Astrocyte (in vitro differentiated cells and primary cell): ENCODE data around the gene GALNT7. TPM values are rescaled to one million over a fixed set of nuclear protein-coding genes. Genes with fewer than 3 reads are reported as not detected.

Experiments used
- DNase-seq: peaks from one replicate; pipeline ENCODE4 v3.0.0-alpha.2; 2010; ENCODE audit warnings: low read depth
- FAIRE-seq: peaks from 2 replicates; lab custom pipeline; 2011; peaks lifted over from hg19 to GRCh38; lab: Jason Lieb, UNC
- H2AFZ ChIP-seq: 2 replicates; pipeline ENCODE4 v1.6.0; 2012; ENCODE audit warnings: low read depth, low read length, inconsistent platforms
- H3K27ac ChIP-seq: 2 replicates; pipeline ENCODE4 v1.5.1; 2011; ENCODE audit warnings: low read depth, low read length, inconsistent platforms
- H3K27me3 ChIP-seq: 2 replicates; pipeline ENCODE4 v1.6.0; 2011; ENCODE audit warnings: low read length, inconsistent platforms; ENCODE audit not compliant: insufficient read depth
- H3K36me3 ChIP-seq: 2 replicates; pipeline ENCODE4 v1.5.1; 2011; ENCODE audit warnings: low read length, inconsistent platforms; ENCODE audit not compliant: insufficient read depth
- H3K4me1 ChIP-seq: 2 replicates; pipeline ENCODE4 v1.5.1; 2011; ENCODE audit warnings: low read length, inconsistent platforms; ENCODE audit not compliant: insufficient read depth
- H3K4me2 ChIP-seq: 2 replicates; pipeline ENCODE4 v1.6.0; 2012; ENCODE audit warnings: low read length, inconsistent platforms
- H3K4me3 ChIP-seq: 2 replicates; pipeline ENCODE4 v1.5.1; 2011; ENCODE audit warnings: low read depth, mild to moderate bottlenecking, low read length, inconsistent platforms; ENCODE audit not compliant: insufficient read depth
- H3K79me2 ChIP-seq: 2 replicates; pipeline ENCODE4 v1.6.0; 2012; ENCODE audit warnings: mild to moderate bottlenecking, low read length, inconsistent platforms; ENCODE audit not compliant: insufficient read depth
- H3K9ac ChIP-seq: 2 replicates; pipeline ENCODE4 v1.6.0; 2012; ENCODE audit warnings: mild to moderate bottlenecking, low read length, inconsistent platforms
- H3K9me3 ChIP-seq: 2 replicates; pipeline ENCODE4 v1.5.1; 2012; ENCODE audit warnings: low read depth, mild to moderate bottlenecking, low read length, inconsistent platforms; ENCODE audit not compliant: insufficient read depth
- H4K20me1 ChIP-seq: 2 replicates; pipeline ENCODE4 v1.6.0; 2012; ENCODE audit warnings: low read length, inconsistent platforms; ENCODE audit not compliant: insufficient read depth
- H3K27ac Mint-ChIP-seq: one replicate; pipeline ENCODE4 v1.8.0; 2021; ENCODE audit warnings: mild to moderate bottlenecking, mixed read lengths; ENCODE audit not compliant: unreplicated experiment
- H3K27me3 Mint-ChIP-seq: one replicate; pipeline ENCODE4 v1.8.0; 2021; ENCODE audit warnings: low read depth, mixed read lengths; ENCODE audit not compliant: unreplicated experiment
- H3K36me3 Mint-ChIP-seq: one replicate; pipeline ENCODE4 v1.8.0; 2021; ENCODE audit warnings: low read depth, mixed read lengths; ENCODE audit not compliant: unreplicated experiment
- H3K4me1 Mint-ChIP-seq: one replicate; pipeline ENCODE4 v1.8.0; 2021; ENCODE audit warnings: low read depth, mixed read lengths; ENCODE audit not compliant: unreplicated experiment
- H3K4me3 Mint-ChIP-seq: one replicate; pipeline ENCODE4 v1.8.0; 2021; ENCODE audit warnings: mild to moderate bottlenecking, moderate library complexity, mixed read lengths; ENCODE audit not compliant: unreplicated experiment
- H3K9me3 Mint-ChIP-seq: one replicate; pipeline ENCODE4 v1.8.0; 2021; ENCODE audit warnings: mild to moderate bottlenecking, mixed read lengths; ENCODE audit not compliant: unreplicated experiment
- EZH2 ChIP-seq: IDR thresholded peaks from 2 replicates; pipeline ENCODE4 v1.6.1; 2012; ENCODE audit warnings: mild to moderate bottlenecking, low read length, inconsistent platforms; ENCODE audit not compliant: insufficient read depth
- total RNA-seq: library from RNA; stranded (reverse); gene quantifications from 2 replicates; pipeline ENCODE4 v1.2.1, GENCODE V29; 2021
- TF ChIP-seq, protein P1 (sequence below): IDR thresholded peaks from 2 replicates; pipeline ENCODE4 v1.5.1; 2011; ENCODE audit warnings: low read depth, mild to moderate bottlenecking, inconsistent platforms, low read length, moderate library complexity; ENCODE audit not compliant: insufficient read depth

GALNT7 gene
- total RNA-seq, 1 donor from 2014 or later, result 97.6 TPM

DNA sequence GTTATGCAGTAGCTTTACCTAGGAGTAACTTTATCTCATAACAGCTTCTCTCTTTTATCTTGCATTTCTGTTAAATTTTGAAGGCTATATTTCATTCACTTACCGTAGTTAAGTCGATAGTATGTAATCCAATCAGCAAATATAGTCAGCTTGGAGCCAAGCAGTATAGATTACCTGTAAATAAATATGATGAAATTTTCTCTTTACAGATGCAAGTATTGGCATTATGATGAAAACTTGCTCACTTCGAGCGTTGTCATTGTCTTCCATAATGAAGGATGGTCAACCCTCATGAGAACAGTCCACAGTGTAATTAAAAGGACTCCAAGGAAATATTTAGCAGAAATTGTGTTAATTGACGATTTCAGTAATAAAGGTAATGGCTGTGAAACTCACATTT, 123.3 kb downstream of the GALNT7 start:
- Mint-ChIP-seq H3K4me3 (no peak overlapping the region), H3K27me3 (no peaks in the 10 kb centered on the region), H3K9me3 (no peaks in the 10 kb centered on the region), H3K27ac (no peak overlapping the region), H3K4me1 (peaks cover 12% of the 10 kb centered on the region), H3K36me3 (peaks cover 4% of the 10 kb centered on the region)
- H3K9me3 ChIP-seq, result no peaks in the 10 kb centered on the region
- H3K4me2 ChIP-seq, result no peak overlapping the region
- FAIRE-seq (no peak), DNase-seq (no peak)
- no peaks in the 10 kb centered on the region for H3K4me1 ChIP-seq
- H3K4me3 ChIP-seq, result no peak overlapping the region
- H4K20me1 ChIP-seq, result peaks cover 6% of the 10 kb centered on the region
- no peaks in the 10 kb centered on the region for H3K36me3 ChIP-seq
- no peaks in the 10 kb centered on the region for H3K79me2 ChIP-seq
- H3K9ac ChIP-seq, result no peak overlapping the region
- H2AFZ ChIP-seq, result no peak overlapping the region
- TF ChIP-seq EZH2, result no peak
- TF ChIP-seq, protein P1, sequence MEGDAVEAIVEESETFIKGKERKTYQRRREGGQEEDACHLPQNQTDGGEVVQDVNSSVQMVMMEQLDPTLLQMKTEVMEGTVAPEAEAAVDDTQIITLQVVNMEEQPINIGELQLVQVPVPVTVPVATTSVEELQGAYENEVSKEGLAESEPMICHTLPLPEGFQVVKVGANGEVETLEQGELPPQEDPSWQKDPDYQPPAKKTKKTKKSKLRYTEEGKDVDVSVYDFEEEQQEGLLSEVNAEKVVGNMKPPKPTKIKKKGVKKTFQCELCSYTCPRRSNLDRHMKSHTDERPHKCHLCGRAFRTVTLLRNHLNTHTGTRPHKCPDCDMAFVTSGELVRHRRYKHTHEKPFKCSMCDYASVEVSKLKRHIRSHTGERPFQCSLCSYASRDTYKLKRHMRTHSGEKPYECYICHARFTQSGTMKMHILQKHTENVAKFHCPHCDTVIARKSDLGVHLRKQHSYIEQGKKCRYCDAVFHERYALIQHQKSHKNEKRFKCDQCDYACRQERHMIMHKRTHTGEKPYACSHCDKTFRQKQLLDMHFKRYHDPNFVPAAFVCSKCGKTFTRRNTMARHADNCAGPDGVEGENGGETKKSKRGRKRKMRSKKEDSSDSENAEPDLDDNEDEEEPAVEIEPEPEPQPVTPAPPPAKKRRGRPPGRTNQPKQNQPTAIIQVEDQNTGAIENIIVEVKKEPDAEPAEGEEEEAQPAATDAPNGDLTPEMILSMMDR, result no peak
- no peaks in the 10 kb centered on the region for H3K27me3 ChIP-seq
- H3K27ac ChIP-seq, result no peak overlapping the region

DNA sequence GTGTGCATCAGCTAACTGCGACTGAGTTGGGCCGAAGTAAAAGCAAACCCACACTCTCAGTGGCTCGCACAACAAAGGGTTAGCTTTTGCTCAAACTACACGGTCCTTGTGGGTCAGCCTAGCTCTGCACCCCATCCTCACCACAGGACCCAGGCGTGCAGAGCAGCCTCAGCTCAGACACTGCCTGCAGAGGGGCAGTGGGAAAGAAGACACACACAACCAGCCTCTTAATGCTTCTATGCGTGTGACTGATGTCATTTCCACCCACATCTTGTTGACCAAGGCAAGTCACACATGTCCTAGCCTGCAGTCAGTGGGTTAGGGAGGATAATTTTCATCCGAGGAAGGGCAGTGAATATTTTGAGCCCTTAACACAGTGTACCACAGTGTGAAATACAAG, 125.1 kb downstream of the GALNT7 start:
- Histone ChIP-seq H2AFZ (no peak overlapping the region), H3K4me3 (no peak overlapping the region), H3K4me1 (no peaks in the 10 kb centered on the region), H3K9ac (no peak overlapping the region), H3K79me2 (no peaks in the 10 kb centered on the region), H4K20me1 (peaks cover 3% of the 10 kb centered on the region), H3K27me3 (no peaks in the 10 kb centered on the region), H3K9me3 (no peaks in the 10 kb centered on the region), H3K4me2 (no peak overlapping the region), H3K36me3 (no peaks in the 10 kb centered on the region), H3K27ac (no peak overlapping the region)
- H3K9me3 Mint-ChIP-seq, result no peaks in the 10 kb centered on the region
- H3K36me3 Mint-ChIP-seq, result no peaks in the 10 kb centered on the region
- no peaks in the 10 kb centered on the region for H3K27me3 Mint-ChIP-seq
- no peak overlapping the region for H3K27ac Mint-ChIP-seq
- peaks cover 14% of the 10 kb centered on the region for H3K4me1 Mint-ChIP-seq
- no peak overlapping the region for H3K4me3 Mint-ChIP-seq
- TF ChIP-seq EZH2, result no peak
- TF ChIP-seq, protein P1, result no peak
- no peak for FAIRE-seq
- no peak for DNase-seq

DNA sequence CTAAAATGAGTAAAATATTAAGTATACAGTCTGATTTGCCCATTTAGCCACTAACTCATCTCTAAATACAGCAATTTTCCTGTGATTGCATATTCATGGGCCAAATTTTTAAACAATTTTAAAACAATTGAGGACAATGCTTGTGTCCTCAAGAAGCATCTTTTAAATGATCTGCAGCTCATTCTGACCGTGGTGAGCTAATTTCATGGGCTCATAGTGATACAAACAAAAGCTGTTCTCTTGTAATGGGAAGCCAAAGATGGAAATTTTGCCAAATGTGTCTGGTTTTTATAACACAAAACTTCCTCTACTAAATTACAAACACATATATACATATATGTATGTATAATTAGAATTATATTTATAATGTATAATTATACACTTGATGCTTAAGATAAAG, 125.8 kb downstream of the GALNT7 start:
- DNase-seq (no peak), FAIRE-seq (no peak)
- H3K27me3 Mint-ChIP-seq, result no peaks in the 10 kb centered on the region
- no peak overlapping the region for H3K4me2 ChIP-seq
- peaks cover 8% of the 10 kb centered on the region for H3K4me1 Mint-ChIP-seq
- no peak overlapping the region for H3K4me3 Mint-ChIP-seq
- H3K9me3 Mint-ChIP-seq, result no peaks in the 10 kb centered on the region
- H2AFZ ChIP-seq, result no peak overlapping the region
- H3K4me3 ChIP-seq, result no peak overlapping the region
- no peak overlapping the region for H3K9ac ChIP-seq
- H3K9me3 ChIP-seq, result no peaks in the 10 kb centered on the region
- H3K79me2 ChIP-seq, result no peaks in the 10 kb centered on the region
- TF ChIP-seq, protein P1, result no peak
- TF ChIP-seq EZH2, result no peak
- H3K27ac ChIP-seq, result no peak overlapping the region
- no peaks in the 10 kb centered on the region for H3K27me3 ChIP-seq
- H4K20me1 ChIP-seq, result no peaks in the 10 kb centered on the region
- no peaks in the 10 kb centered on the region for H3K36me3 Mint-ChIP-seq
- no peaks in the 10 kb centered on the region for H3K36me3 ChIP-seq
- H3K27ac Mint-ChIP-seq, result no peak overlapping the region
- H3K4me1 ChIP-seq, result no peaks in the 10 kb centered on the region
